Activated gamma-delta T cell treated with Interleukin-2 at 50 U/mL for 16 hours (primary cell): ENCODE measurements around the gene TMEM163.
"Not testable (repeated sequence)": the region's sequence is repeated elsewhere in the genome, so short reads cannot be mapped to it uniquely, and the experiment has no call there.

Experiments
- DNase-seq: peaks from one replicate; pipeline ENCODE4 v3.0.0-alpha.2; 2020

The TMEM163 gene

DNA sequence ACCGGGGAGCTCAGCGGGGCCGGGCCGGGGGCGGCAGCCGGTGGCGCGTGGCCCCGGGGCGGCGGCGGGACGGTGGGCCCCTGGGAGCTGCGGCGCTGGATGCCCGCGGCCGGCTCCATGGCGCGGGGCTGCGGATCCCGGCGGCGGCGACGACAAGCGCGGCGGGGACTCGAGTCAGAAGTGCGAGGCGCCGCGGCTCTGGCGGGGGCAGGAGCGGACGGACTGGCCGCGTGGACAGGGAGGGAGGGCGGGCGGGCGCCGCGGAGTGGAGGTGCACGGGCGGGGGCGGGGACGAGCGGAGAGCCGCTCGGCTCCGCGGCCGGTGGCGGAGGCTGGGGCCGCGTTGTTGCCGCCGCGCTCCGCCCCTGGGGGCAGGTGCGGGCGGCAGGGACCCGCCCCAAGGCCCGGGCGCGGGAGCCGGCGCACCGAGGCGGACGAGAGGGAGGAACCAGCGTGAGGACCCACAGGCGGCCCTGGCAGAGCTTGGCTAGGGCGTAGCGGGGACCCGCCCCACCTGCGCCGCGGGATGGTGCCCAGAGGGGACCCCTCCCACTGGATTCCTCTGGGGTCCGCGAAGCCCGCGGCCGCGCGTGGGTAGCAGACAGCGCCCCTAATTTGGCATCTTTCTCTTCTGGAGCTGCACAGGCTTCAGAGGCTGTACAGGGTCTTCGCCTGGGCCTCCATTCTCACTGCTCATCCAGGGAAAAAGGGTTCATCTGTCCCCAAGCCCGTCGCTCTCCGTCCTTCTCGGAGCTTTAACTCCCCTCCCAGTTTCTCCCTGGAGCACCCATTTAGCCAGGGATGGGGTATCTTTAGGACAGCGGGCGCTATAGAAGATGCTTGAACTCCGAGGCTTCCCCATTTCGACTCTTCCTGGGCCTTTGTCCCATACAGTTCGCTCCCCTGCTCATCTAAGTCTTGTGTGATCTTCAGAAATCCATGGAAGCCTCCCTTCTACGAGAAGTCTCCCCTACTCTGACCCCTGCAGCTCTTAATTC, at the start of gene TMEM163:
TMEM163 (minus strand) TSS at position 184 of the 998 bp plus-strand sequence.
- DNase-seq: peak; percentile 20

DNA sequence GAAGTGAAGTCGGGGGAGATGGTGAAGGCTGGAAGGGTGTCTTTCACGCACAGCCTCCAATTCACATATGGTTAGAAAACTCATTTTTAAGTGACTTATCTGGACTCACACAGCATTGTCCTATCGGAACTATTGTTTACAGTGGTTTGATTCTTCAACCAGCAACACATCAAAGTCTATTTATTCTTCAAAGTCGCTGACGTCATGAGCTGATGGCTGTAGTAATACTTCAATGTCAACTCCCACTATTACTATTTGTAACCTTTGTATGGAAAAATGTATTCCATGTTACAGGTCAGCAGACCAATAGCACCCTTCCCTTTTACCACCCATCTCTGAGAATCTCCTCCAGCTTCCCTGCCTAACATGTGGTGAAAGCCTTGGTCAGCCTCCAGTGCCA, 47.8 kb upstream of the TMEM163 start:
- DNase-seq: no peak

DNA sequence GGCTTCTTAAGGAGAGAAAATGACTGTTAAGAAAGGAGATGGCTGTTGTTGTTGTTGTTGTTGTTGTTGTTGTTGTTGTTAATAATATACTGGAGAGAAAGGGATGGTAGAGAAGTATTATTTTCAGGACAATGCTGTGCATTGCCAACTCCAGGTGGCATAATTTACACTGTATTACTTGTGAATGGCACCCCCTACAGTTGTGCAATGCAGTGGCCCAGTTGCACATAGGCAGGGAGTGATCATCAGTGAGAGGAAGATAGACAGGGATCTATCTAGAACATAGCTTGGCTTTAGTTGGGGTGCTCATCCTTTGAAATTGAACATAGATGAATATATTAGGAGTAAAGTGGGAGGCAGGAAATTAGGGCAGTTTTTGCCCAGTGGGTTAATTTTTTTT, 47.2 kb upstream of the TMEM163 start:
- DNase-seq: no peak

DNA sequence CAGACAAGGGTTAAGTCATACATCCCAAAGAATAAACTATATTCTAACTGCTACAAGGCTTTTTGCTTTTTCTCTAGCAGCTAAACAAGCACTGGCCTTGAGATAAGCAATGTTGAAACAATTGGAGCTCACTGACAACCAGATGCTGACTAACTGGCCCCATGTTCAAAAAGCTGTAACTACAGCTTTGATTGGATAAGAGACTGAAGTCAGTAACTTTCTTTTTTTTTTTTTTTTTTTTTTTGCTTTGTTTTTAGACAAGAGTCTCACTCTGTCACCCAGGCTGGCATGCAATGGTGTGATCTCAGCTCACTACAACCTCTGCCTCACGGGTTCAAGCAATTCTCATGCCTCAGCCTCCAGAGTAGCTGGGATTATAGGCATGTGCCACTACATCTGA, 45.4 kb upstream of the TMEM163 start:
- DNase-seq: no peak

DNA sequence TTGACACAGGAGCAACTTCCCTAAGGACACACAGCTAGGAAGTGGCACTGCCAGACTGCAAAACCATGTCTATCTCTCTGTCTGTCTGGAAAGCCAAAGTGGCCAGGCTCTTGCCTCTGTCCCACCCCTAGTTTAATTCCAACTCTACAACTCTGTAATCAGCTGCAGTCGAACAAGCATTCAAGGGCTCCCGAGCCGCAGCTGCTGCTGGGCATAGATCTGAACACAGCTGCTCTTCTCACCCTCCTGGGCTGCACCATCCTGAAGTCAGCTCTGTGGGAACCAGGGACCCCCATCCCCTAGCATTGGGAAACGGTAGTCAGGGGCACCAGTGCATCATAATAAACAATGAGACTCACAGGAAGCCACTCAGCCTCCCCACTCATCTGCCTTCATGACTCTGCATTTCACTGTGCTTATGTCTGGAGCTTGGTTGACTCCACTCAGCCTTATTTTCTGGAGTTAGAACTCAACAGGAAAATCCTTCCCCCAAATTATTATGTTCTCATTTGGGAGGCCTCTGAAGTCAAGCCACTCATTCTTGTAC, 44.4 kb upstream of the TMEM163 start:
- DNase-seq: no peak

DNA sequence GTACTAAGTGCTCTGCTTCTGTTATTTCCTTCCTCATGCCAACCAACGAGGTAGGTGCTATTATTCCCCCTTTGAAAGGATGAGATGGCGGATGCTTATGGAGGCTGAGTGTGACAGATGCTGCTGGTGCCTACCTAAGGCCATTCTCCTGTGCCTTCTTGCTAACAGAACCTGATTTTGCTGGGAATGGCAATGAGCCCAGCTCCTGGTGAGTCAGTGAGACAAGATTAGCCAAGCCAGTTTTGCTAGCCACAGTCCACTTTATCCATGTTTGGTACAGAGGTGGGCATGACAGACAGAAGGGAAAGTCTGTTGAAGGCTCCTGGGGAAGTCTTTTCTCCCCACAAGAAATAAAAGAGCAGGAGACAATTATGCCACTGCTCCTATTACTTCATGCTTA, 43.7 kb upstream of the TMEM163 start:
- DNase-seq: no peak

DNA sequence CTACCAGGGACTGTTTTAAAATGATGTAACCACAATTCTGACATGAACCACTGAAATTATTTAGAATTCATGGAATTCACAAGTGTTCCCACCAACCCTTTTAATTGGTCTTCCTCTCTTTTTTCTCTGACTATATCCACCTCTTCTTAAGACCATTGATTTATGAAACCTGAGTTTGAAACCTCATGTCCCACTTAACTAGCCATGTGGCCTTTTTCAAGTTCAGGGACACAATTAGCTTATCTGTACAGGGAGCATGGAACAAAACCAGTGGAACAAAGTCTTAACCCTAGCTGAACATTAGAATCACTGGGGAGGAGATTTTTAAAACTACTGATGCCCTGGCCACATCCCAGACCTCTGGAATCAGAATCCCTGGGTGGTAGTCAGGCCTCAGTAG, 41.6 kb upstream of the TMEM163 start:
- no peak for DNase-seq

DNA sequence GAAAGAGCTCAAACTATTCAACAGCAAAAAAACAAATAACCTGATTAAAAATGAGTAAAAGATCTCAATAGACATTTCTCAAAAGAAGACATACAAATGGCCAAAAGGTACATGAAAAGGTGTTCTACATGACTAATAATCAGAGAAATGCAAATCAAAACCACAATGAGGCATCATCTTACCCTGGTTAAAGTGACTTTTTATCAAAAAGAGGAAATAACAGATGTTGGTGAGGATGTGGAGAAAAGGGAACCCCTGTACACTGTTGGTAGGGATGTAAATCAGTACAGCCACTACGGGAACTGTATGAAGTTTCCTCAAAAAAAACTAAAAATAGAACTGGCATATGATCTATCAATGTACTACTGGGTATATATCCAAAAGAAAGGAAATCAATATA, 39.8 kb upstream of the TMEM163 start:
- DNase-seq: no peak

DNA sequence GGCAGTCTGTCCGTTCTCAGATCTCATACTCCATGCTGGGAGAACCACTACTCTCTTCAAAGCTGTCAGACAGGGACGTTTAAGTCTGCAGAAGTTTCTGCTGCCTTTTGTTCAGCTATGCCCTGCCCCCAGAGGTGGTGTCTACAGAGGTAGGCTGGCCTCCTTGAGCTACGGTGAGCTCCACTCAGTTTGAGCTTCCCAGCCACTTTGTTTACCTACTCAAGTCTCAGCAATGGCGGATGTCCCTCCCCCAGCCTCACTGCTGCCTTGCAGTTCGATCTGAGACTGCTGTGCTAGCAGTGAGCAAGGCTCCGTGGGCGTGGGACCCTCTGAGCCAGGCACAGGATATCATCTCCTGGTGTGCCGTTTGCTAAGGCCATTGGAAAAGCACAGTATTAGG, 33.2 kb upstream of the TMEM163 start:
- DNase-seq: not testable (repeated sequence)

DNA sequence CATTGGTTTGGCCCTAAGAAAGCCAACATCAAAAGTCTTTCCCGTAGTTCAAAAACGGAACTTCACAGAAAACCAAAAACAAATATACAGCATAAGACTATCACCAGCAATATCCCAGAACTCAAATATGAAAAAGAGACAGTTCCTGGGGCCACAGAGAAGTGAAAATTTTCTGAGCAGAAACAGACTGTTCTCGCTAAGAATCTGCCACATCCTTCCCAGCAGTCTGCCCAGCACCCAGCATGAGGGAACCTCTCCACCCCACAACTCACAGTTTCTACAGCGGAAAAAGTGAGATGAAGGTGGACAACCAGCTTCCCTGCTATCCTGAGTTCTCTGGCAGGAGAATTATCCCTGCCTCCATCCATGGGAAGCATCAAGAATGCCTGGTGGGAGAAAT, 26.7 kb upstream of the TMEM163 start:
- no peak for DNase-seq

DNA sequence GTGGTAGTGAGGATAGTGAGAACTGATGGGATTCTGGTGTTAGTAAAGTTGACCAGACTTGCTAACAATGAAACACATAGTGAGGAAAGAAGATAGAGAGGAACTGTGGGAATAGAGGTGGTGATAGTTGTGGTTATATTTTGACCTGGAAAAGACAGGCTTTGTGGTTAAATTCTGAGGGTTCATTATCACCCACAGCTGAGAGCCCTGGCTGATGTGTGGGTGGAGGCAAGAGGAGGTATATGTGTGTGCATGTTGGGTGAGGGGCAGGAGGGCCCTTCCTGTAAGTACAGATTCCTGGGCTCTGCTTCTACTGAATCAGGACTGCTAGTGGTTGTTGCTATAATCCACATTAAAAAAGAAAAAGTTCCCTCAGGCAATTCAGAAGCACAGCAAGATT, 26.2 kb upstream of the TMEM163 start:
- DNase-seq: no peak

DNA sequence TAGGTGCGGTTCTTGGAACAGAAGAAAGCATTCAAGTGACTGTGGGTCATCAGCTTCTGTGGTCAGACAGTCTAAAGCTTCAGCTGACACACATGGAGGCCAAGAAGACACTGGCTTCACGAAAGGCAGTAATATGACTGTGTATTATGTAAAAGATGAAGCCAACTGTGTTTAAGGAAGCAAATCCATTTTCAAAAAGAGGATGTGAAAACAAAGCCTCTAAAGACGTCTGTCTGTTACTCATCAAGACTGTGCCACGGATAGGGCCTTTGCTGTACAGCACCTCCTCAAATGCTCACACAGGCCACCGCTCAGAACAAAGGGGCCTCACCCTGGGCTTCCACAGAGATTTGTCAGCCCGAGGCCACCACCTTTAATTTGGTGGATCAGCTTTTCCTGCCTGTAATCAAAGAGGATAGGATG, 21.1 kb upstream of the TMEM163 start:
- no peak for DNase-seq

DNA sequence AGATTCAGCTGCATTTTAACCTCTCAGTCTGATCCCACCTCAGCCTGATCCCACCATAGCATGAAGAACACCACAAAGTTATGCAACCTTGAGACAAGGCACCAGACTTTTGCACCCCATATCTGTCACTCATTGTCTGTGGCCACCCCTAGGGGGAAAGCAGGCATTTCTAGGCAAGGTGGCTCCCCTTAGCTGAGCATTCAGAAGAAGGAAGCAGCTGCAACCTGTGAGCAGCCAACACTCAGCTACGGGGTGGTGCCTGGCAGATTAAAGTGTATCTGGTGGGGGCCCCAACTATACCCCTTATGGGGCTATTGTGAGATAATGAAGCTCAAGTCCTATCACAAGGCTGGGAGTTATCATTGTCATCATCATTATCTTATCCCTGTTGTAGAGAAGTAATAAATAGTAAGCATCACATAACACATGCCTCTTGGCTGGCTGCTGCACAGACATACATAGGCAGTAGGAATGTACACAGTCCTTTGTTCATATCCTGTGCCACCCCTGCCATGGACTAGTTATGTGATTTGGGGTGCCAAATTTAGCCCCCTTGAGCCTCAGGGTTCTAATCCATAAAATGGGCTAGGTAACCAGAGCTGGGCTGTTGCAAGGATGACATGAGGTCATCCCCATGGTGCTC, 20.6 kb upstream of the TMEM163 start:
- no peak for DNase-seq

DNA sequence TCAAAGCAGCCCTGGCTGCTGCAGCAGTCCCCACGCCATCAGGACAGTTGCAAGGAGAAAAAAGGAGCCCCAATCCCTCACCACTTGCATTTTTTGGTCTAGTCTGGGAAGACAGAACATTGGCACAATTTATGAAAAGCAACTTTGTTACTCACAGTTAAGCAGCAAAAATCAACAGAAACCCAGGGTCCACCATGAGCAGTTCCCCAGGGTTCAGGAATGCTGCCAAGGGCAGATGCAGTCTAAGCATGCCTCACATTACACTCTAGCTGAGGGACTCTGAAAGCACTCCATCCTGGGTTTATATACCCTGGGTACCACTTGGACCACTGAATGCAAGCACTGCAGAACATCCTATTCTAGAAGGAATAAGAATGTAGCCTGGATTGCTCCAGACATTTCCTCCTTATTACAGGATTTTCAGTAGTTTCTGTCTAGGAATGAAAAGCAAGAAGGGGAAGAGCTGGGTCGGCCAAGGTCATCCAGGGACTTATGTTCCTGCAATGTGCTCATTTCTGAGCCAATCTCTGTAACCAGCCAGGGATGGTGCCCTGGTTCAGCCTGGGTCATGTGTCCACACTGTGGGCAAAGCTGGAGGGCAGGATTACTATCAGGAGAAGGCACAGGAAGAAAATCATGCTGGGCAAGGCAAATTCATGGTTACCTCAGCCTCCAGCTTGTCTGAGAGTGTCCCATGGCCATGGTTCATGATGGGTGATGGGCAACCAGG, 19.5 kb upstream of the TMEM163 start:
- DNase-seq: no peak

DNA sequence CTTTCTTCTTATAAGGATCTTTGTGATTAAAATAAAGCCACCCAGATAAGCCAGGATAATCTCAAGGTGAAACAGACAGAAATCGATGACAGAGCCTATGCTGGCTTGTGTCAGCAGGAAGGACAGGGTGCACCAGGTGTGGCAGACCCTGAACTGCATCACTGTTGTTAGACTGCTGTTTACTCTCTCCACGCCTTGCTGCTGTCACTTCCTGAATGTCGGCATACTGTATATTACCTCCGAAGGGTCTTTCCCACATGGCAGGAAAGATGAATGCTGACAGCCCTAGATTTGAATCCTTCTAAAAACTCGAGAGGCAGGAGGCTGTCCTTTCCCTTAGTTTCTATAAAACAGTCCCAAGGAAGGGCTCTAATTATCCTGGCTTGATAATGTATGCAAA, 18.9 kb upstream of the TMEM163 start:
- no peak for DNase-seq

DNA sequence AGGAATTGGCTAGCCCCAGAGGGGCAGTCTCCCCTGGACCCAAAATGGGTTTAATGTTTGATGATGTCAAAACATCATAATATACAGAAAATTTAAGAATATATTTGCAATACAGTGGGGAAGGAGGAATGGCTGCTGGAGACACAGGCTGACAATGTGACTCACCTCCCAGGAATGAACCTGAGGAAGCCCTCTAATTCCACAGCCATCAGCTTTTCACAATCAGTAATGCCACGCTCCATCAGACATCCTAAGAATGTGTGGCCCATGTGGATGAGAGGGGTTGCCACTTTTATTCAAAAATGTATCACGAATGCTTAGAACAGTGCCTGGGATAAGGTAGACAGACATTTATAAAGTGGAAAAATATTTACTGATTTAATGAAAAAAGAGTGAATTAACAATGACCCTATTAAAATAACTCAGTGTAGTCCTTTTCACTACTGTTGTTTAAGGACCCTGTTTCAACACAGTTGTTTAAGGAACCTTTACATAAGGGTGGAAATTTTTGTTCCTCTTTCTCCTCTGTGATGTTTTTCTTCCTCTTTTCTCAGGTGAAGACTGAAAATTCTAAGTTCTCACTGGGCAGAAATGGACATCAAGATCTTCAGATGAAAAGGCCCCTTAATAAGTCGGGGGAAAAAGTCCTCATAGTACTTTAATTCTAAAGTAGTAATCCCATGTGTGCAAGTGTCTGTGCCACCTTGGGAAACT, 17.5 kb upstream of the TMEM163 start:
- no peak for DNase-seq

DNA sequence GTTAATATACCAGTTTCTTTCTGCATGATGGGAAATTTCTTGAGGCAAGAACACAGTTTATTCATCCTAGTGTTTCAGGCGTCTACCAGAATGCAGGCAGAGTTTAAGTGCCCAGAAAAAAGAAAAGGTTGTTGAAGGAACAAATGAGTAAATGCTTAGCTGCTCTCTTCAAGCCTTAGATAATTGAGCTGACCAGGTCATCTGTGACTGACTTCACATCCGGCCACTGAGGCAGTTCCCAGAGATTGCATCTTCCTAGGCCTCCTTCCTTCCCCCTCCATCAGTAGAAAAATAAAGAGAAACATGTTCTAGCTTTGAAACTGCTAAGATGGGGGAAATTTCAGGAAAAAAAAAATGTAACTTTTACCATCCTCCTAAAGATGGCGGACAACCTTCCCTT, 9.4 kb upstream of the TMEM163 start:
- DNase-seq: no peak

DNA sequence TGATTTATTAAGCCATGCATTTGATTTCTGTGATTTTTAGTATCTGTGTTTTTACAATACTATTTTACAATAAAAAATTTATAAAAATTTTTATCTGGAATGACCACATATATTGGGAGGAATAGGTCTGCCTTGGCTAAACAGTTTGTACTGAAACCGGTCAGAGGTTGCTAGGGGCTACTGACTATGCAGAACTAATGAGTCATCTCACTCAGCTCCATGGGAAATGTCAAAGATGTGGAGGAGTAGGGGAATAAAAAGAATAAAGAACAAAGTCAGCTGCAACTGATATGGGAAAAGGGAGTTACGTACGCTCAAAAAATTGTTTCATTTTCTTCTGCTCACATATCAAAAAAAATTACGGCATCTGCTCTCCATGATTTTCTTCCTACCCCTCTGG, 8.6 kb upstream of the TMEM163 start:
- DNase-seq: no peak

DNA sequence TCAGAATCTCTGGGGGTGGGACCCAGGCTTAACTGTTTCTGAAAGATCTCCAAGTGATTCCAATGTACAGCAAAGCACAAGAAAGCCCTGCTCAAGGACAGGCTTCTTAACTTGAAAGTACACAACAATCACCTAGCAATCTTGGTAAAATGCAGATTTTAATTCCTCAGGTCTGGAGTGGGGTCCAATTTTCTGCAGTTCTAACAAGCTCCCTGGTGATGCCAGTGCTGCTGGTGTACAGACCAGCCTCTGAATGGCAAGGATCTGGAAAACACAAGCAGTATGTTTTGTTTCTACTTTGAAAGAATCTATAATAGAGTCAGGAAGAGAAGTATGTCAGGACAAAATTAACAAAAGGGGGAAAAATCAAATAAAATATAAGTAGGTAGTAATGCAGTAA, 7.8 kb upstream of the TMEM163 start:
- no peak for DNase-seq

DNA sequence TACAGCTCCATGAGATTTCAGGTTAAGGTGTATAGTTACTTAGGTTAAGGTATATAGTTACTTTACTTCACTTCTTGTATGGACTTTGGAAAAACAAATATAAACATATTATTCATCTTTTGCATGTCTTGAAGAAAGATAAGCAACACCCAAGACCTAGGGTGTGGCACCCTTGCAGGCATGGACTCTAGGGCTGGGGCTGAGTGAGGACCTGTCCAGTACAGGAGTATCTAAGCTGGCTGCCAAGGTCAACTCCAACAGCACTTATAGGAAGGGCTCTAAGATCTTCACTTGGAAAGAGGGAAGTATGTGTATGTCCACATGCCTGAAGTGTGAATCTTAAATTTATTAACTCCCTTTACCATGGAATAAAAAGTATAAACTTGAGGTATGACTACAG, 7.1 kb upstream of the TMEM163 start:
- DNase-seq: no peak

DNA sequence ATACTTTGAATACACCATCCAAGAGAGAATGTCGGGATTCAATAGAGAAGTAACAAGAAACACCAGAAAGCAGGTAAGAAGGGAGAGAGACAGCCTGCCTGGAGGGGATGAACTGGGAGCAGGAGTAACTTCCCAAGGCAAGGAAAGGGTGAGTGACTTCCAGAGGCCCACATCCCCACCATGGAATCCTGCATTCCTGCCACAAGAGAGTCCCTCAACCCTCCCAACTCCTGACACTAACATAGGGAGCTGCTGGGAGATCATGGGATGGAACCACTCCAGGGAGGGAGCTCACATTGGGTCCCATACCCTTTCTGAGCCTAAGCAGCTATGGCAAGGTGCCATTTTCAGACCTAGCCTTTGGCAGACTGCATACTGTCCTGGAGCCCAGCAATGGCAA, 5.5 kb upstream of the TMEM163 start:
- DNase-seq: no peak

DNA sequence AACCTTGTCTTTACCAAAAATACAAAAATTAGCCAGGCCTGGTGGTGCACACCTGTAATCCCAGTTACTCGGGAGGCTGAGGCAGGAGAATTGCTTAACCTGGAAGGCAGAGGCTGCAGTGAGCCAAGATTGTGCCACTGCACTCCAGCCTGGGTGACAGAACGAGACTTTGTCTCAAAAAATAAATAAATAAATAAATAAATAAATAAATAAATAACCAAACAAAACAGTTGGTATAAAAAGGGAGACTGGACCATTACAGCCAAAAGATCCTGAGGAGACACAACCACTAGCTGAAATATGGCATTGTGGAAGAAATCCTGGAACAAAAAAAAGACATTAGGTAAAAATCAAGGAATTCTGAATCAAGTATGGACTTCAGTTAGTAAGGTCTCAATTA, 4.9 kb upstream of the TMEM163 start:
- DNase-seq: not testable (repeated sequence)

DNA sequence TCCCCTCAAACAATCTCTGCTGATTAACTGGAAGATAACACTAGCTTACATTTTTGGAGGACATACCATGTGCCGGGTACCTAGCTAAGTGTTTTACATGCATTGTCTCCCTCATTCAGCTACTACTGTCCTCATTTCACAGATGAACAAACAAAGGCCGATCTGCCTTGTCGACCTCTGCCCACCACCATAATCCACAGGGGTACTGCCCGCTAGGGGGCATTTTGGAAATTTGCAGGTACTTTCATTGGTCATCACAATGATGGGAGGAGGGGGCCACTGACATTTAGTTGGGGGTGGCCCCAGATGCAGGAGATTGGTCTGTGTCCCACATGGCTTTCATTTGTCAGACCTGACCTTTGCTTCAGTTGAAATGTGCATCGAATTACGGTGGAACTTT, 3.9 kb upstream of the TMEM163 start:
- DNase-seq: no peak
